Lung (tissue), 12 donors: ENCODE data around the gene ATP10D. TPM values are rescaled to one million over a fixed set of nuclear protein-coding genes. Genes with fewer than 3 reads are reported as not detected.
"Not testable (repeated sequence)": the region's sequence is repeated elsewhere in the genome, so short reads cannot be mapped to it uniquely, and the experiment has no call there.

Source experiments
- ATAC-seq: fragments of 200-7000 bp; cut with Tn5 transposase; one replicate; pipeline ENCODE4 v1.9.1; 2020; ENCODE audit warnings: moderate number of reproducible peaks; ENCODE audit not compliant: insufficient read depth, low FRiP score
- DNase-seq, 3 donors: peaks; one replicate each; pipeline ENCODE4 v3.0.0-alpha.2; 2013 to 2017
- H3K27ac ChIP-seq, 2 donors: one replicate each; pipeline ENCODE4 v1.5.1; 2013; ENCODE audit warnings: mild to moderate bottlenecking in 2 of 2, moderate library complexity in 2 of 2, control low read depth in 1 of 2, inconsistent platforms in 1 of 2, low read depth in 1 of 2, low read length in 1 of 2
- H3K27me3 ChIP-seq, 3 donors: one replicate each; pipeline ENCODE4 v1.5.1; 2013; ENCODE audit warnings: low read length in 2 of 3; ENCODE audit not compliant: control insufficient read depth in 3 of 3, insufficient read depth in 3 of 3
- H3K36me3 ChIP-seq, 4 donors: one replicate each; pipeline ENCODE4 v1.5.1; 2013; ENCODE audit warnings: low read length in 4 of 4, mild to moderate bottlenecking in 1 of 4, moderate library complexity in 1 of 4; ENCODE audit not compliant: control insufficient read depth in 4 of 4, insufficient read depth in 4 of 4
- H3K4me1 ChIP-seq, 5 donors: one replicate each; pipeline ENCODE4 v1.5.1; 2013; ENCODE audit warnings: low read length in 5 of 5, mild to moderate bottlenecking in 2 of 5, moderate library complexity in 1 of 5; ENCODE audit not compliant: control insufficient read depth in 5 of 5, insufficient read depth in 5 of 5
- H3K4me3 ChIP-seq: one replicate; pipeline ENCODE4 v1.5.1; 2013; ENCODE audit warnings: mild to moderate bottlenecking, control low read depth, moderate library complexity
- H3K9ac ChIP-seq, 2 donors: one replicate each; pipeline ENCODE4 v1.5.1; 2013; ENCODE audit warnings: low read length in 2 of 2, control low read depth in 1 of 2; ENCODE audit not compliant: insufficient read depth in 1 of 2
- H3K9me3 ChIP-seq, 4 donors: one replicate each; pipeline ENCODE4 v1.5.1; 2013; ENCODE audit warnings: low read length in 3 of 4, mild to moderate bottlenecking in 1 of 4, moderate library complexity in 1 of 4; ENCODE audit not compliant: control insufficient read depth in 4 of 4, insufficient read depth in 3 of 4
- WGBS, 2 donors: extraction: QIAGEN DNeasy Blood & Tissue Kit; methylation state at CpG; one replicate each; pipeline ENCODE4 v1.1.7; 2013; 5-methylcytosine and 5-hydroxymethylcytosine counted together
- polyA plus RNA-seq, 2 donors: library from polyadenylated mRNA; stranded (reverse); fragments of 200-250 nt; gene quantifications; one replicate each; pipeline ENCODE4 v1.2.1, GENCODE V29; 2013
- total RNA-seq, 2 donors: library from RNA; depleted of rRNA in 1 of 2; stranded (reverse); fragments of >200 nt in 1 of 2; gene quantifications; one replicate each; pipeline ENCODE4 v1.2.1, GENCODE V29; 2014 to 2021
- TF ChIP-seq, protein P1 (sequence below): IDR thresholded peaks from 2 replicates; pipeline ENCODE4 v1.5.1; 2012; ENCODE audit warnings: mild to moderate bottlenecking; ENCODE audit errors: control extremely low read depth, extremely low read depth
- donor health status: control.
- donor health status: control.
- donor health status: Bipolar disorder and iron deficiency.
- donor health status: healthy.
- donor health status: DM: yes; HTN: yes; CAD: no.

Gene ATP10D
- total and polyA plus RNA-seq, 4 donors: 3.1 to 34.9 (median 14.9) TPM

DNA sequence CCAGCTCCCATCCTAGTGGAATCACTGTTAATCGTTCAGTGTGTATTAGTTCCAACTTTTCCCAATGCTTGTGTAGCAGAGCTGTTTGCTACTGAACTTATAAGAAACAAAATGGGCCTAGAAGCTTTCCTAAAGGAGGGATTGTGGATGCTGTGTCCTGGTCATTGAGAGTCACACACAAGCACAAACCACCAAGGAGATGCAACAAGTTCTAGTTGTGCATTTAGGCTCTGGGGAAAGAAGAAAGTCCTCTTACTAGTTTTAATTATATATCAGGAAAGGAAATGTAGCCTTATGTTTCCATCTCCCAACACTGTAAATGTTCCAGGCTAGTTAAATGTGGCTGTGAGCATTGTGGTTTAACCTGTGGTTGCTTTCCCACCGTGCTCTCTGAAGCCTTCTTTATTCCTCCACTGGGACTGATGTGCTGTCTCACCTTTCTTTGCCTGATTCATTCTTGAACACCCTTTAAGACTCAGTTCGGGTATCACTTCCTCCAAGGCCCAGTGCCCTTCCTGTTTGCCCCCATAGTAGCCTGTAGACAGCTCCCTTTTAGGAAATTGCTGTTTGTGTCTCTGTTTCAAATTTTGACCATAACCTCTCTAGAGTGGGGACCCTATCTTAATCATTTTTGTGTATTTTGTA is 34.3 kb downstream of the ATP10D start:
- Histone ChIP-seq H3K4me3 (no peak overlapping the region), H3K36me3 (peaks cover 0 to 13% (median 8%) of the 10 kb centered on the region in 4 donors), H3K9me3 (no peaks in the 10 kb centered on the region), H3K27me3 (no peaks in the 10 kb centered on the region), H3K9ac (no peak overlapping the region), H3K27ac (no peak overlapping the region), H3K4me1 (peaks cover 0 to 3% (median 0%) of the 10 kb centered on the region in 5 donors)
- WGBS, 2 donors: 54 to 66% methylated on average over 3 of the region's 3 CpGs
- TF ChIP-seq, protein P1, sequence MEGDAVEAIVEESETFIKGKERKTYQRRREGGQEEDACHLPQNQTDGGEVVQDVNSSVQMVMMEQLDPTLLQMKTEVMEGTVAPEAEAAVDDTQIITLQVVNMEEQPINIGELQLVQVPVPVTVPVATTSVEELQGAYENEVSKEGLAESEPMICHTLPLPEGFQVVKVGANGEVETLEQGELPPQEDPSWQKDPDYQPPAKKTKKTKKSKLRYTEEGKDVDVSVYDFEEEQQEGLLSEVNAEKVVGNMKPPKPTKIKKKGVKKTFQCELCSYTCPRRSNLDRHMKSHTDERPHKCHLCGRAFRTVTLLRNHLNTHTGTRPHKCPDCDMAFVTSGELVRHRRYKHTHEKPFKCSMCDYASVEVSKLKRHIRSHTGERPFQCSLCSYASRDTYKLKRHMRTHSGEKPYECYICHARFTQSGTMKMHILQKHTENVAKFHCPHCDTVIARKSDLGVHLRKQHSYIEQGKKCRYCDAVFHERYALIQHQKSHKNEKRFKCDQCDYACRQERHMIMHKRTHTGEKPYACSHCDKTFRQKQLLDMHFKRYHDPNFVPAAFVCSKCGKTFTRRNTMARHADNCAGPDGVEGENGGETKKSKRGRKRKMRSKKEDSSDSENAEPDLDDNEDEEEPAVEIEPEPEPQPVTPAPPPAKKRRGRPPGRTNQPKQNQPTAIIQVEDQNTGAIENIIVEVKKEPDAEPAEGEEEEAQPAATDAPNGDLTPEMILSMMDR: no peak
- DNase-seq: no peak
- ATAC-seq: no peak

GRCh38 chr4:47525154-47525819 is 40.2 kb downstream of the ATP10D start:
- 65 to 85% methylated on average over 5 of the region's 5 CpGs for WGBS, 2 donors
- no peak overlapping the region for H3K9ac ChIP-seq
- no peaks in the 10 kb centered on the region for H3K9me3 ChIP-seq
- ATAC-seq (peak; percentile 73), DNase-seq (no peak)
- H3K4me1 ChIP-seq: peaks cover 0 to 3% (median 0%) of the 10 kb centered on the region in 5 donors
- no peak overlapping the region for H3K27ac ChIP-seq
- peaks cover 0 to 45% (median 18%) of the 10 kb centered on the region in 4 donors for H3K36me3 ChIP-seq
- TF ChIP-seq, protein P1: no peak
- no peak overlapping the region for H3K4me3 ChIP-seq
- no peaks in the 10 kb centered on the region for H3K27me3 ChIP-seq

- Histone ChIP-seq H3K27ac (no peak overlapping the region), H3K4me3 (no peak overlapping the region), H3K4me1 (peaks cover 0 to 2% (median 0%) of the 10 kb centered on the region in 5 donors), H3K27me3 (no peaks in the 10 kb centered on the region), H3K9ac (no peak overlapping the region), H3K36me3 (peaks cover 0 to 46% (median 15%) of the 10 kb centered on the region in 4 donors), H3K9me3 (no peaks in the 10 kb centered on the region)
- DNase-seq (no peak), ATAC-seq (no peak)
- TF ChIP-seq, protein P1: no peak
Measured at GRCh38 chr4:47526281-47526680, 41.2 kb downstream of the ATP10D start.

GRCh38 chr4:47528646-47529045 is 43.6 kb downstream of the ATP10D start:
- not testable (repeated sequence) for ATAC-seq, H3K9ac ChIP-seq, H3K27me3 ChIP-seq, H3K4me3 ChIP-seq, H3K9me3 ChIP-seq, DNase-seq, H3K27ac ChIP-seq
- 91 to 95% methylated on average over 3 of the region's 3 CpGs for WGBS, 2 donors
- peaks cover 0 to 45% (median 15%) of the 10 kb centered on the region in 4 donors for H3K36me3 ChIP-seq
- H3K4me1 ChIP-seq: peaks cover 0 to 11% (median 0%) of the 10 kb centered on the region in 5 donors
